Measurements from ENCODE around the gene SEC16A.

The SEC16A gene

GRCh38 chr9:136514022-136514714 is 31.3 kb upstream of the SEC16A start:
- Histone ChIP-seq H3F3A (ENCODE audit: insufficient read depth, low read length) (no peaks in the 10 kb centered on the region), H4K20me1 (ENCODE audit: insufficient read depth, low read length) (no peaks in the 10 kb centered on the region)
- TF ChIP-seq EZH2 (optimal IDR thresholded peaks at IDR 0.05; ENCODE audit: low read depth, low read length) (no peak), CTCF (IDR thresholded peaks at IDR 0.05; ENCODE audit: low read length) (no peak), EZH2phosphoT487 (IDR thresholded peaks at IDR 0.05; ENCODE audit: low read length) (no peak)

GRCh38 chr9:136513191-136513590 is 30.4 kb upstream of the SEC16A start:
- Histone ChIP-seq H3K9me2 (replicated peaks; ENCODE audit: insufficient read depth, low read length) (no peaks in the 10 kb centered on the region), H3K4me1 (ENCODE audit: low read length) (no peaks in the 10 kb centered on the region), H3F3A (ENCODE audit: insufficient read depth, low read length) (no peaks in the 10 kb centered on the region), H3K79me2 (ENCODE audit: low read length) (no peaks in the 10 kb centered on the region), H3K27me3 (replicated peaks; ENCODE audit: insufficient read depth, low read length) (no peaks in the 10 kb centered on the region), H3K36me3 (replicated peaks; ENCODE audit: insufficient read depth, low read length) (no peaks in the 10 kb centered on the region), H3K4me3 (ENCODE audit: low read length) (no peak overlapping the region), H3K9ac (ENCODE audit: low read length) (no peak overlapping the region), H3K9me3 (replicated peaks; ENCODE audit: insufficient read depth, low read length) (no peaks in the 10 kb centered on the region), H3K4me2 (ENCODE audit: low read depth, low read length) (no peak overlapping the region), H4K20me1 (ENCODE audit: insufficient read depth, low read length) (no peaks in the 10 kb centered on the region), H3K27ac (ENCODE audit: low read length) (no peak overlapping the region), H2AFZ (ENCODE audit: low read length) (no peak overlapping the region)
- DNase-seq: no peak
- no peak for TF ChIP-seq EZH2phosphoT487 (IDR thresholded peaks at IDR 0.05; ENCODE audit: low read length)
- no peak for TF ChIP-seq CTCF (IDR thresholded peaks at IDR 0.05; ENCODE audit: low read length)
- TF ChIP-seq EZH2 (optimal IDR thresholded peaks at IDR 0.05; ENCODE audit: low read depth, low read length): no peak

More at GRCh38 chr9:136514022-136514714, 31.3 kb upstream of the SEC16A start:
- Histone ChIP-seq H3K9me2 (replicated peaks; ENCODE audit: insufficient read depth, low read length) (no peaks in the 10 kb centered on the region), H3K4me1 (ENCODE audit: low read length) (no peaks in the 10 kb centered on the region), H3K9me3 (replicated peaks; ENCODE audit: insufficient read depth, low read length) (no peaks in the 10 kb centered on the region), H3K4me2 (ENCODE audit: low read depth, low read length) (no peak overlapping the region), H2AFZ (ENCODE audit: low read length) (no peak overlapping the region), H3K4me3 (ENCODE audit: low read length) (no peak overlapping the region), H3K79me2 (ENCODE audit: low read length) (no peaks in the 10 kb centered on the region), H3K27ac (ENCODE audit: low read length) (no peak overlapping the region), H3K9ac (ENCODE audit: low read length) (no peak overlapping the region), H3K27me3 (replicated peaks; ENCODE audit: insufficient read depth, low read length) (no peaks in the 10 kb centered on the region), H3K36me3 (replicated peaks; ENCODE audit: insufficient read depth, low read length) (no peaks in the 10 kb centered on the region)
- DNase-seq: no peak

DNA sequence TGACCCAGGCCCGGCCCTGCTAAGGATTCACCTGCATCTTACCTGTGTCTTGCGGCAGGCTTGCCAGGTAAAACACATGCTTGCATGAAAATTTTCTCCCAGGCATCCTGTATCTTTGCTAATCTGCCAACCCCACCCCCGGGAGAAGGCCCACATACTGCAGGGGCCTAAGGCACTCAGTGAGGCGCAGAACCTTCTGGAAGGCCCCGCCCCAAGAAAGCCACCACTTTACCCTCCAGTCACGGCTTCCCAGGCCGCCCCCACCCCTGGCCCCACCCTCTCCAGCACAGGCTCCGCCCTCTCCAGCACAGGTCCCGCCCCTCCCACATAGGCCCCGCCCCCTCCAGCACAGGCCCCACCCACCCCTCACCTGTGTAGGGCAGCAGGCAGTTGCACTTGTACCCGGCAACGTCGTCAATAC is 29.8 kb upstream of the SEC16A start:
- Histone ChIP-seq H3F3A (ENCODE audit: insufficient read depth, low read length) (no peaks in the 10 kb centered on the region), H3K27ac (ENCODE audit: low read length) (no peak overlapping the region), H2AFZ (ENCODE audit: low read length) (no peak overlapping the region), H3K4me1 (ENCODE audit: low read length) (no peaks in the 10 kb centered on the region), H3K27me3 (replicated peaks; ENCODE audit: insufficient read depth, low read length) (no peaks in the 10 kb centered on the region), H3K9me3 (replicated peaks; ENCODE audit: insufficient read depth, low read length) (no peaks in the 10 kb centered on the region), H3K4me3 (ENCODE audit: low read length) (no peak overlapping the region), H3K4me2 (ENCODE audit: low read depth, low read length) (no peak overlapping the region), H3K36me3 (replicated peaks; ENCODE audit: insufficient read depth, low read length) (no peaks in the 10 kb centered on the region), H3K9me2 (replicated peaks; ENCODE audit: insufficient read depth, low read length) (no peaks in the 10 kb centered on the region), H3K9ac (ENCODE audit: low read length) (no peak overlapping the region), H4K20me1 (ENCODE audit: insufficient read depth, low read length) (no peaks in the 10 kb centered on the region), H3K79me2 (ENCODE audit: low read length) (no peaks in the 10 kb centered on the region)
- TF ChIP-seq EZH2 (optimal IDR thresholded peaks at IDR 0.05; ENCODE audit: low read depth, low read length): no peak
- no peak for DNase-seq
